ENCODE results near the gene IRS1. TPM values are rescaled to one million over a fixed set of nuclear protein-coding genes. Genes with fewer than 3 reads are reported as not detected.

IRS1 gene
- total and polyA plus RNA-seq, 8 donors: 2.1 to 26.8 (median 11.9) TPM

- DNase-seq: peak in 1 of 2 donors; percentile 73
- H3K27ac ChIP-seq: peak overlapping the region in 4 of 5 donors; percentile 4 to 56 (median 46)
- peaks cover 0 to 22% (median 7%) of the 10 kb centered on the region in 4 donors for H3K4me1 ChIP-seq
- H3K36me3 ChIP-seq: peaks cover 0 to 4% (median 0%) of the 10 kb centered on the region in 4 donors
- TF ChIP-seq EP300 (IDR thresholded peaks at IDR 0.05) (no peak), CTCF (IDR thresholded peaks at IDR 0.05) (no peak), POLR2A (IDR thresholded peaks at IDR 0.05) (no peak), POLR2AphosphoS5 (IDR thresholded peaks at IDR 0.05) (no peak)
- H3K27me3 ChIP-seq: no peaks in the 10 kb centered on the region
- H3K9me3 ChIP-seq: no peaks in the 10 kb centered on the region
- no peak overlapping the region for H3K4me3 ChIP-seq
- intact Hi-C loops (cut with DNase I; ENCODE audit: low total_unique reads): no loop called here
- WGBS, 5 donors: 61 to 71% (median 63%) methylated on average over 5 of the region's 5 CpGs
These were observed 17.4 kb downstream of the IRS1 start for GRCh38 chr2:226782092-226782713.

GRCh38 chr2:226780431-226780830, 19.2 kb downstream of the IRS1 start:
- no peak for DNase-seq
- H3K27me3 ChIP-seq: no peaks in the 10 kb centered on the region
- intact Hi-C loops (cut with DNase I; ENCODE audit: low total_unique reads): no loop called here
- peaks cover 0 to 9% (median 4%) of the 10 kb centered on the region in 4 donors for H3K36me3 ChIP-seq
- H3K4me3 ChIP-seq: no peak overlapping the region
- TF ChIP-seq POLR2A (IDR thresholded peaks at IDR 0.05) (no peak), POLR2AphosphoS5 (IDR thresholded peaks at IDR 0.05) (no peak), CTCF (IDR thresholded peaks at IDR 0.05) (no peak), EP300 (IDR thresholded peaks at IDR 0.05) (no peak)
- WGBS, 5 donors: 76 to 95% (median 87%) methylated on average over 1 of the region's 1 CpG
- H3K27ac ChIP-seq: no peak overlapping the region
- peaks cover 0 to under 1% (median 0%) of the 10 kb centered on the region in 4 donors for H3K9me3 ChIP-seq
- H3K4me1 ChIP-seq: peaks cover 0 to 18% (median 7%) of the 10 kb centered on the region in 4 donors

- peaks cover 0 to 17% (median 8%) of the 10 kb centered on the region in 4 donors for H3K36me3 ChIP-seq
- peaks cover 0 to 9% (median 0%) of the 10 kb centered on the region in 4 donors for H3K9me3 ChIP-seq
- H3K27ac ChIP-seq: no peak overlapping the region
- no peak overlapping the region for H3K4me3 ChIP-seq
- no peaks in the 10 kb centered on the region for H3K27me3 ChIP-seq
- H3K4me1 ChIP-seq: peaks cover 0 to 30% (median 16%) of the 10 kb centered on the region in 4 donors
- TF ChIP-seq POLR2AphosphoS5 (IDR thresholded peaks at IDR 0.05): no peak
- no peak for TF ChIP-seq POLR2A (IDR thresholded peaks at IDR 0.05)
- no peak for TF ChIP-seq EP300 (IDR thresholded peaks at IDR 0.05)
- no peak for TF ChIP-seq CTCF (IDR thresholded peaks at IDR 0.05)
- 82 to 91% (median 84%) methylated on average over 4 of the region's 4 CpGs for WGBS, 5 donors
- intact Hi-C loops (cut with DNase I; ENCODE audit: low total_unique reads): no loop called here
- no peak for DNase-seq
These were observed 22.0 kb downstream of the IRS1 start for GRCh38 chr2:226777611-226778010.

- no peak for TF ChIP-seq POLR2AphosphoS5 (IDR thresholded peaks at IDR 0.05)
- TF ChIP-seq CTCF (IDR thresholded peaks at IDR 0.05): no peak
- TF ChIP-seq POLR2A (IDR thresholded peaks at IDR 0.05): no peak
- TF ChIP-seq EP300 (IDR thresholded peaks at IDR 0.05): no peak
- intact Hi-C loops (cut with DNase I; ENCODE audit: low total_unique reads): no loop called here
- Histone ChIP-seq H3K27ac (no peak overlapping the region), H3K27me3 (no peaks in the 10 kb centered on the region), H3K4me1 (peaks cover 15 to 30% (median 25%) of the 10 kb centered on the region in 4 donors), H3K36me3 (peaks cover 0 to 17% (median 8%) of the 10 kb centered on the region in 4 donors), H3K9me3 (peaks cover 0 to 9% (median 0%) of the 10 kb centered on the region in 4 donors), H3K4me3 (no peak overlapping the region)
- WGBS, 5 donors: 81 to 85% (median 84%) methylated on average over 4 of the region's 4 CpGs
- DNase-seq: no peak
These were observed 23.5 kb downstream of the IRS1 start for GRCh38 chr2:226776104-226776503.

Measured in stomach (tissue), 9 donors.